ENCODE measurements around the gene AGBL4.

The AGBL4 gene

GRCh38 chr1:48906729-48907128 is 1117.0 kb downstream of the AGBL4 start:
- no peak overlapping the region for H3K4me3 ChIP-seq (ENCODE audit: low read depth, low read length)
- TF ChIP-seq CTCF (IDR thresholded peaks at IDR 0.05; ENCODE audit: borderline replicate concordance, insufficient read depth, low read depth, low read length) = no peak

- no peak for TF ChIP-seq CTCF (IDR thresholded peaks at IDR 0.05; ENCODE audit: borderline replicate concordance, insufficient read depth, low read depth, low read length)
- no peak overlapping the region for H3K4me3 ChIP-seq (ENCODE audit: low read depth, low read length)
Observed at GRCh38 chr1:48906164-48906563, 1117.6 kb downstream of the AGBL4 start.

GRCh38 chr1:48903291-48903690 is 1120.5 kb downstream of the AGBL4 start:
- no peak for TF ChIP-seq CTCF (IDR thresholded peaks at IDR 0.05; ENCODE audit: borderline replicate concordance, insufficient read depth, low read depth, low read length)
- H3K4me3 ChIP-seq (ENCODE audit: low read depth, low read length) = no peak overlapping the region

GRCh38 chr1:48898894-48899293 is 1124.9 kb downstream of the AGBL4 start:
- no peak for TF ChIP-seq CTCF (IDR thresholded peaks at IDR 0.05; ENCODE audit: borderline replicate concordance, insufficient read depth, low read depth, low read length)
- H3K4me3 ChIP-seq (ENCODE audit: low read depth, low read length) = no peak overlapping the region

- H3K4me3 ChIP-seq (ENCODE audit: low read depth, low read length) = no peak overlapping the region
- no peak for TF ChIP-seq CTCF (IDR thresholded peaks at IDR 0.05; ENCODE audit: borderline replicate concordance, insufficient read depth, low read depth, low read length)
Observed at GRCh38 chr1:48889615-48890014, 1134.1 kb downstream of the AGBL4 start.

GRCh38 chr1:48889082-48889481 is 1134.7 kb downstream of the AGBL4 start:
- no peak for TF ChIP-seq CTCF (IDR thresholded peaks at IDR 0.05; ENCODE audit: borderline replicate concordance, insufficient read depth, low read depth, low read length)
- H3K4me3 ChIP-seq (ENCODE audit: low read depth, low read length) = no peak overlapping the region

- no peak for TF ChIP-seq CTCF (IDR thresholded peaks at IDR 0.05; ENCODE audit: borderline replicate concordance, insufficient read depth, low read depth, low read length)
- no peak overlapping the region for H3K4me3 ChIP-seq (ENCODE audit: low read depth, low read length)
Observed at GRCh38 chr1:48887796-48888195, 1136.0 kb downstream of the AGBL4 start.
